ENCODE measurements around the gene ZSWIM1. TPM values are rescaled to one million over a fixed set of nuclear protein-coding genes. Genes with fewer than 3 reads are reported as not detected.

ZSWIM1 gene
- total and polyA plus RNA-seq, 2 of the 4 experiments (the other 2 are of a cell fraction): 4.2 to 10.0 TPM

- TF ChIP-seq SMC3 (IDR thresholded peaks at IDR 0.05; ENCODE audit: low read depth, low read length): no peak
Measured at GRCh38 chr20:45857114-45857881, 23.7 kb upstream of the ZSWIM1 start, which contains the start of the genes ACOT8 and ZSWIM3 (continued).

GRCh38 chr20:45857882-45858216 lies 23.2 kb upstream of the ZSWIM1 start:
- H3K36me3 ChIP-seq (ENCODE audit: control insufficient read depth, insufficient read depth, low read length): peaks cover 6% of the 10 kb centered on the region; the same call in 1 of the 2 replicates
- H2AFZ ChIP-seq (replicated peaks; ENCODE audit: low read length, poor library complexity): peak overlapping the region; percentile 97
- H3K18ac ChIP-seq (ENCODE audit: low read depth, low read length): peak overlapping the region; percentile 6; the same call in 1 of the 2 replicates
- no peak overlapping the region for H2BK20ac ChIP-seq (ENCODE audit: low read depth, low read length)
- WGBS, 2 experiments (ENCODE audit: extremely low coverage in 2 of 2, insufficient read length in 1 of 2): 18% methylated on average over 2 of the region's 13 CpGs; no CpG with 5 or more reads in 1 of the 2 experiments
- H3K4me2 ChIP-seq (ENCODE audit: low read depth, low read length): peak overlapping the region; percentile 84
- no peak overlapping the region for H3K56ac ChIP-seq (ENCODE audit: extremely low read depth, insufficient read depth, low read length)
- BruUV-seq (replicated peaks): no TSS peak
- H4K20me1 ChIP-seq (ENCODE audit: insufficient read depth, low read length): no peaks in the 10 kb centered on the region
- CTCF ChIA-PET: no interaction called here
- H2AK5ac ChIP-seq (ENCODE audit: low read depth, low read length): peak overlapping the region; percentile 74
- peak overlapping the region; percentile 72 for H2BK5ac ChIP-seq (ENCODE audit: low read depth, low read length, poor library complexity, severe bottlenecking)
- TF ChIP-seq FOS (IDR thresholded peaks at IDR 0.05; ENCODE audit: low read depth, low read length): no peak
- TF ChIP-seq CHD1 (IDR thresholded peaks at IDR 0.05; ENCODE audit: low read depth, low read length): no peak
- no peak for TF ChIP-seq NFE2L2 (IDR thresholded peaks at IDR 0.05; ENCODE audit: low read depth, low read length)
- no peak for TF ChIP-seq MAFK (IDR thresholded peaks at IDR 0.05; ENCODE audit: low read depth, low read length)
- H2BK15ac ChIP-seq (ENCODE audit: low read depth, low read length): no peak overlapping the region
- POLR2A ChIA-PET (ENCODE audit: unreplicated experiment): no interaction called here
- in situ Hi-C loops (cut with MboI; ENCODE audit: low sequenced_read_pairs) (no loop called here), dilution Hi-C loops (cut with HindIII; ENCODE audit: low sequenced_read_pairs, unreplicated experiment) (no loop called here), intact Hi-C loops (cut with micrococcal nuclease) (loop anchor here (2.0 kb wide), 2 partner anchors 73 to 77 kb away; partner anchors contain the start of gene PCIF1)
- H4K5ac ChIP-seq (ENCODE audit: low read depth, low read length): peak overlapping the region; percentile 91
- H3K4me1 ChIP-seq (ENCODE audit: control insufficient read depth, insufficient read depth, low read length): peaks cover 8% of the 10 kb centered on the region; the same call in 1 of the 2 replicates
- H3K27me3 ChIP-seq (ENCODE audit: control insufficient read depth, insufficient read depth, low read length): no peaks in the 10 kb centered on the region
- peak overlapping the region; percentile 30; the same call in 1 of the 2 replicates for H2BK120ac ChIP-seq (ENCODE audit: low read depth, low read length)
- peak overlapping the region; percentile 92 for H2AK9ac ChIP-seq (replicated peaks; ENCODE audit: low read depth, low read length, poor library complexity)
- DNase-seq (no peak), ATAC-seq (ENCODE audit: low read depth) (peak; percentile 12)
- peak overlapping the region; percentile 81 for H3K4ac ChIP-seq (ENCODE audit: low read depth, low read length)
- peak overlapping the region; percentile 82 to 95 for H4K8ac ChIP-seq (ENCODE audit: low read depth in 2 of 2, low read length in 2 of 2)
- peaks cover 23 to 63% of the 10 kb centered on the region in 2 experiments for H3K79me1 ChIP-seq (ENCODE audit: low read depth in 1 of 2, low read length in 2 of 2)
- H3K23ac ChIP-seq (ENCODE audit: low read depth, low read length): no peak overlapping the region
- H3K4me3 ChIP-seq (ENCODE audit: insufficient read depth, low read depth, low read length): peak overlapping the region; percentile 53
- no peaks in the 10 kb centered on the region for H3K9me3 ChIP-seq (ENCODE audit: control insufficient read depth, insufficient read depth, low read length)
- H4K91ac ChIP-seq (ENCODE audit: insufficient read depth, low read depth, low read length): peak overlapping the region; percentile 78
- H3K9ac ChIP-seq (ENCODE audit: low read depth, low read length): peak overlapping the region; percentile 65
- peak overlapping the region; percentile 64 for H3K27ac ChIP-seq (ENCODE audit: insufficient read depth, low read length)
- peaks cover 8% of the 10 kb centered on the region for H3K9me1 ChIP-seq (ENCODE audit: insufficient read depth, low read length)
- H3K14ac ChIP-seq (replicated peaks; ENCODE audit: low read depth, low read length): peak overlapping the region; percentile 73
